T-helper 1 cell (primary cell): ENCODE measurements around the gene PAXX.
"Not testable (repeated sequence)": the region's sequence is repeated elsewhere in the genome, so short reads cannot be mapped to it uniquely, and the experiment has no call there.

Source experiments
- DNase-seq, 5 donors: peaks; one replicate each; pipeline ENCODE4 v3.0.0-alpha.2; 2012 to 2020

Gene PAXX

GRCh38 chr9:136983167-136983566 lies 9.1 kb upstream of the PAXX start:
- DNase-seq, result no peak

- no peak for DNase-seq
These were observed 8.4 kb upstream of the PAXX start for GRCh38 chr9:136983656-136984314.

GRCh38 chr9:136984464-136985026 lies 7.7 kb upstream of the PAXX start:
- no peak for DNase-seq

- DNase-seq, result no peak
These were observed 7.1 kb upstream of the PAXX start for GRCh38 chr9:136985027-136985602.

- no peak for DNase-seq
These were observed 6.4 kb upstream of the PAXX start for GRCh38 chr9:136985853-136986252.

- no peak for DNase-seq
These were observed 3.4 kb upstream of the PAXX start for GRCh38 chr9:136988872-136989271.

- no peak for DNase-seq
These were observed 1.8 kb upstream of the PAXX start for GRCh38 chr9:136990242-136990911.

GRCh38 chr9:136992819-136993369 lies 672 bp downstream of the PAXX start:
- DNase-seq, result no peak

GRCh38 chr9:136994180-136994887 lies 2.1 kb downstream of the PAXX start:
- no peak for DNase-seq

GRCh38 chr9:136994888-136995230 lies 2.6 kb downstream of the PAXX start:
- no peak for DNase-seq

GRCh38 chr9:136995362-136995761 lies 3.1 kb downstream of the PAXX start:
- no peak for DNase-seq

- no peak for DNase-seq
These were observed 3.6 kb downstream of the PAXX start for GRCh38 chr9:136995772-136996311.

GRCh38 chr9:136996361-136997292 lies 4.4 kb downstream of the PAXX start, which contains the start of gene CLIC3:
Gene CLIC3 (minus strand): TSS chr9:136996568. CDS start chr9:136996543, 25 bp downstream.
- DNase-seq, result peak; percentile 13 to 55 (median 37)

- DNase-seq, result no peak
These were observed 5.1 kb downstream of the PAXX start for GRCh38 chr9:136997371-136997770.

- DNase-seq, result peak in 1 of 5 donors; percentile 44
These were observed 5.6 kb downstream of the PAXX start for GRCh38 chr9:136997830-136998234.

- peak in 1 of 5 donors; percentile 72 for DNase-seq
These were observed 8.1 kb downstream of the PAXX start for GRCh38 chr9:137000177-137000930.

GRCh38 chr9:137001857-137002645 lies 9.8 kb downstream of the PAXX start:
- no peak for DNase-seq

GRCh38 chr9:137002646-137003041 lies 10.4 kb downstream of the PAXX start:
- DNase-seq, result no peak

GRCh38 chr9:137004285-137004684 lies 12.1 kb downstream of the PAXX start:
- not testable (repeated sequence) for DNase-seq
